Ramos (cell line): ENCODE measurements around the gene HCAR2.
"Not testable (repeated sequence)": the region's sequence is repeated elsewhere in the genome, so short reads cannot be mapped to it uniquely, and the experiment has no call there.

Experiments used
- in situ Hi-C: fragments of 300-500 bp; cut with MboI; formaldehyde crosslinking; loops from one replicate; pipeline ENCODE4 v1.14.3; 2022; ENCODE audit warnings: low sequenced_read_pairs; ENCODE audit not compliant: unreplicated experiment

The HCAR2 gene

DNA sequence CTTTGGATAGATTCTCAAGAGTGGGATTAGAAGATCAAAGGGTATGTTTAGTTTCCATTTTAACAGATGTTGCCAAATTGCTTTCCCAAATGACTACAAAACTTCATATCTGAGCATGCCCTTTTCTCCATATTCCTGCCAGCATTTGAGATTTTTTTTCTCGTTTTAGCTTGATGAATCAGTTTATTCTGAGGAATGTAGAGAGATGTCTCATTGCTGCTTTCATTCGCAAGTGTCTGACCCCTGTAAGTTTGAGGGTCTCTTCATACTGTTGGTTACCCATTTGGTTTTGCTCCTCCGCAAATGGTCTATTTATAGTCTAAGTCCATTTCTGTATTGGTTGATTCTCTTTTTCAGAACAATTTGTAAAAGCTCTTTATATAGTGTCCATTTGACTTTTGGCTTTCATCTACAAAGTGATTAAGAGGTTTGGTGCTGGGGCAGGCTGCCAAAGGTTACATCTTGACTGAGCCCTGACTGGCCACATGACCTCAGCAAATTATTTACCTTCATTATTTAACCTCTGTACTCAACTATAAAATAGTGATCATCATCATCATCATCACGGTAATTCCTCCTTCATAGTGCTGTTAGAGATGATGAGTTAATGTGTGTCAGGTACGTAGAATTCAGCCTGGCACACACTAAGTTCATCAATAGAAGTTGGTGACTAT is 33.6 kb downstream of the HCAR2 start:
- in situ Hi-C loops: no loop called here

DNA sequence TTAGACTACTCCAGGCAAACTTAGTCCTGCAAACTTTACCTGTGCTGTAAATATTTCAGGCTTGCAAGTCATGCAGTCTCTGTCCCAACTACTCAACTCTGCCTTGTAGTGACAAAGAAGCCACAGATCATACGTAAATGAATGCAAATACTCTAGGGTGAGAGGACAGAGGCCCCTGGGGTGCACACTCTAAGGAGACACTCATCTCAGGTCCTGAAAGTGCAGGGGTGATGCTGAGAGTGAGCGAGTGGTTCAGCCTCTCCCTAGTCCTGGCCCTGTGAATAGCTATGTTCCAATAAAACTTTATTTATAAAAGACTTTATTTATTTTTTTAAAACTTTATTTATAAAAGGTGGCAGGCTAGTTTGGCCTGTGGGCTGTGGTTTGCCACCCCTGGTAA is 34.9 kb downstream of the HCAR2 start:
- in situ Hi-C loops: no loop called here

DNA sequence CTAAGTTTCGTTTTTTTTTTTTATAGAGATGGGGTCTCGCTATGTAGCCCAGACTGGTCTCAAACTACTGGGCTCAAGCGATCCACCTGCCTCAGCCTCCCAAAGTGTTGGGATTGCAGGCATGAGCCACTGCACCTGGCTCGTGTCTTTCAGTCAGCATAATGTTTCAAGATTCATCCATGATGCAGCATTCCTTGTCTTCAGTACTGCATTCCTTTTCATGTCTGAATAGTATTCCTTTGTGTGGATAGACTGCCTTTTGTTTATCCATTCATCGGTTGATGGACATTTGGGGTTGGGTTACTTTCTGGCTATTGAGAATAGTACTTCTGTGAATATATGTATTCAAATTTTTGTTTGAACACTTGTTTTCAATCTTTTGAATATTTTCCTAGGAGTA is 37.4 kb downstream of the HCAR2 start:
- in situ Hi-C loops: no loop called here

DNA sequence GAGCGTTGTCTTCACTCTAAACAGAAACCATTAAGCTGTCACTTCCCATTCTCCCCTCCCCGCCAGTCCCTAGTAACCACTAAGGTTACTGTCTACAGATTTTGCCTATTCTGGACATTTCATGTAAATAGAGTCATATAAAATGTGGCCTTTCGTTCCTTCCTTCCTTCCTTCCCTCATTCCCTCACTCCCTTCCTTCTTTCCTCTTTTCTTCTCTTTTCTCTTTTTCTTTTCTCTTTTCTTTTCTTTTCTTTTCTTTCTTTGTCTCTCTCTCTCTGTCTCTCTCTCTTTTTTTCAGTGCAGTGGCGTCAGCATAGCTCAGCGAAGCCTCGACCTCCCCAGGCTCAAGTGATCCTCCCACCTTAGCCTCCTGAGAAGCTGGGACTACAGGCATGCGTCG is 37.8 kb downstream of the HCAR2 start:
- in situ Hi-C loops: no loop called here

DNA sequence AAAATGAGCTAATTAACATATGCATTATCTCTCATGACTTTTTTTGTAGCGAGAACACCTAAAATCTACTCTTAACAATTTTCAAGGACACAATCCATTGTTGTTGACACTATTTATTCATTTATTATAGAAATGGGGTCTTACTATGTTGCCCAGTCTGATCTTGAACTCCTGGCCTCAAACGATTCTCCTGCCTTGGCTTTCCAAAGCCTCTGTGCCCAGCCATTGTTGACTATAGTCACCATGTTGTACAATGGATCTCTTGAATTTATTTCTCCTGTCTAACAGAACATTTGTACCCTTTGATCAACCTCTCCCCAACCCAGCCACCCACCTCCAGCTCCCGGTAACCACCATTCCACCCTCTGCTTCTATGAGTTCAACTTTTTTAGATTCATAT is 41.2 kb downstream of the HCAR2 start:
- in situ Hi-C loops: no loop called here

DNA sequence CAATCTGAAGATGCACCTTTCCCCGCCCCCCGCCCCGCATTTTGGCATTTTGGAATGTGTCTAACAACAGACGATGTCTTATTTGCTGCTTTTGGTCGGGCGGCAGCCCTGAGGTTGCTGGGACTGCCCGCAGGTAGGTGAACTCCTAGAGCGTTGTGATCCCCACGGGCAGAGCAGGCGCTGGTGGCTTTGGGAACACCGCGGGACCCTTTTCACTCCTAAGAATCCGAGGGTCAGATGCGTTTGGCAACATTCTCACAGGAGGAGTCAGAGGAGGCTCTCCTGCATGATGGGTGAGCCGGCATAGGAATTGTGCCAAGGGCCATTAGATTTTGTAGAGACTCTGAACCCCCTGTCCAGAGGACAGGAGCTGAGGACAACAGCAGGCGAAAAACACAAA is 41.9 kb downstream of the HCAR2 start:
- in situ Hi-C loops: no loop called here

DNA sequence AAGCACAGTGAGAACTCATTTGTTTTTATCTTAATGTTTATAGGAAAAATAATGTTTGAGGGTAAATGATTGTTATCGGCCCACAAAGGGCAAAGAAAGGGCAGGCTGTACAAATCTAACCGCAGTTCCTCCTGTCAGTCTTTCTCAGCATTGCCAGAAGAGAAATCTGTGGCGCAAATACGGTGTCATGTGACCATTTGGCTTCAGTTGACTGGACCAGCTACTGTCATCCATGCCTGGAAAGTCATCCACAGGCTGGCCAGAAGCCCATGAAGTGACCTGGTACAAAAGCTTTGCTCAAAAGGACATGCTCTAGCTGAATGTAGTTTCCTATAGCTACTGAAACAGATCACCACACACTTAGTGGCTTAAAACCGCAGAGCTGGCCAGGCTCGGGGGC is 43.6 kb downstream of the HCAR2 start:
- in situ Hi-C loops: no loop called here

DNA sequence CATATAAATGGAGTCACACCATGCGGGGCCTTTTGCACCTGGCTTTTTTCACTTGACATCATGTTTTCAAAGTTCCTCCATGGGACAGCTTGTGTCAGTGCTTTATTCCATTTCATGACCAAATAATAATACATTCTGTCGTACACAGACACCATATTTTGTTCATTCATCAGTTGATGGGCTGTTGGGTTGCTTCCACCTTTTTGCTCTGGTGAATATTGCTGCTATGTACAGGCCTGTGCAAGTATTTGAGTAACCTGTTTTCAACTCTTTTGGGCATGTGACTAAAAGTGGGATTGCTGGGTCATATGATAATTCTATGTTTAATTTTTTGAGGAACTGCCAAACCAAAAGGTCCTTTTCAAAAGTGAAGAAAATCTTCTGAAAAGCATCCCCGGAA is 46.9 kb downstream of the HCAR2 start:
- in situ Hi-C loops: no loop called here

DNA sequence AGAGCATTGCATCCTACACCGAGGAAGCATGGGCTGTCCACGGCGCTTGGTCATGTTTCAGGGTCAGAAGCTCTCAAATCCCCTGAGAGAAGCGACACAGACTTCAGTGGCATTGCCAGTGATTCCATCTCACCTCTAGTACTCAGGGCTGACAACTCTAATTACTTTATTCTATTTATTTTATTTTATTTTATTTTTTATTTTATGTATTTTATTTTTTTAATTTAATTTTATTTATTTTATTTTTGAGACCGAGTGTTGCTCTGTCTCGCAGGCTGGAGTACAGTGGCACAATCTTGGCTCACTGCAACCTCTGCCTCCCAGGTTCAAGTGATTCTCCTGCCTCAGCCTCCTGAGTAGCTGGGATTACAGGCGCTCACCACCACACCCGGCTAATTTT is 49.9 kb downstream of the HCAR2 start:
- in situ Hi-C loops: not testable (repeated sequence)

DNA sequence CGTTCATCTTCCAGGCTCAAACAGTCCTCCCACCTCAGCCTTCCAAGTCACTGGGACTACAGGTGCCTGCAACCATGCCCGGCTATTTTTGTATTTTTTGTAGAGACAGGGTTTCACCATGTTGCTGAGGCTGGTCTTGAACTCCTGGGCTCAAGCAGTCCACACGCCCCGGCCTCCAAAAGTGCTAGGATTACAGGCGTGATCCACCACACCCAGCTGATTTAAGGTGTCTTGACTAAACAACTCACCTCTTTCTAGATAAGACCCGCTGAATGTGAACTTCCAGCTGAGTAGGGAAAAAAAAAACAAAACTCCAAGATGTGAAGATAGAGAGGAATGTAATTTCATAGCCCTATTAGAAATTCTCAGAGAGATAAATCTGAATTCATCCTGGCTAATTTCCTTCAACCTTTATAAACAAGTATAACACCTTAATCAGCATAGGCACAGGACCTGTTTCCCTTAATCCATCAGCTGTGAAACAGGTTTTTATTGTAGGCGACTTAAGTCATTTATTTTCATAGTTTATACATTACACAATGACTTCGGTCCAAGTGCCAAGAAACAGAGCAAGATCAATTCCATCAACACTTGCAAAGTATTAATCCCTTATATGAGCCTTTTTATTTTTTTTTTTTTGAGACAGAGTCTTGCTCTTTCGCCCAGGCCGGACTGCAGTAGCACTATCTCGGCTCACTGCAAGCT is 51.5 kb downstream of the HCAR2 start:
- in situ Hi-C loops: no loop called here
